ENCODE measurements around the gene ANKRD40CL.
A peak's percentile ranks its signal among the peaks of the same experiment; 100 is the strongest.

The ANKRD40CL gene

DNA sequence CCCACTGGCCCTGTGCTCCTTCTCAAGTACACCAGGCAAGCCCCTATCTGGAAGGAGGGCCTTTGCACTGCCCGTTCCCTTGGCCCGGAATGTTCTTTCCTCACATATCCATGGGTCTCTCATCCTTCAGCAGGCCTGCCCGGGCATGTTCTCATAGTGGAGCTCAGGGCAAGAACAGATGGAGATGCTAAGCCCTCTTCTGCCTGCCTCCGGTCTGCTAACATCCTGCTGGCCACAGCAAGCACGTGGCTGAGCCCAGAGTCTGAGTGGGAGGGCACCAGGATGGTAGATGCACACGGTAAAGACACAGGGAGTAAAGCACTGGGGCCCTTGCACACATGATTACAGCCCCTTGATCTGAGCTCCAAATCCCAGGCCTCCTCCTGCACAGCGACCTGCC, 19.8 kb upstream of the ANKRD40CL start:
- no peak for DNase-seq (ENCODE audit: low spot score)

DNA sequence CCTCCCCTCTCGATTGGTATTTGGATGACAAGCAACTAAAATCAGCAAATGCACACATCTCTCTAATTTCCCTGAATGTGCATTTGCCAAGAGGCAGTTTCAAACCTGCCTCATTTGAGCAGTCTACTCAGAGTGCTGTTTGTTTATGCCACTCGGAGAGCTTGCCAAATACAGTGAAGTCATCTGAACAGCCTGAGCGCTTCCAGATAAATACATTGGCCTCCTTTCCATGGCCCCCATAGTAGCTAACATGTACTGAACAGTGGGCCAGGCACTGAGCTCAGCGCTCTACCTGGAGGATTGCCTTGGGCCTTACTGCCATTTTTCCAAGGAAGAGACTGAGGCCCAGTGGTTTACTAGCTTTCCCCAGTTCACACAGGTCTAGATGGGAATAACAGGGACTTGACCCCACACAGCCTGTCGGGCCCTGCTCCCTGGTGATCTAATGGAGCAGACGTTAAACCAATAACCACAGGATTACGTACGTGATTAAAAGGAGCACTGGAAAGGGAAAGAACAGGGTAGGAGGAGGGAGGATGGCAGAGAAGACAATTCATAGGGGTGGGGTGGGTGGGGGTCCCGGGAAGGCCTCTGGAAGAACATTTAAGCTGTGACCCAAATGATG, 18.7 kb upstream of the ANKRD40CL start:
- DNase-seq (ENCODE audit: low spot score): no peak

DNA sequence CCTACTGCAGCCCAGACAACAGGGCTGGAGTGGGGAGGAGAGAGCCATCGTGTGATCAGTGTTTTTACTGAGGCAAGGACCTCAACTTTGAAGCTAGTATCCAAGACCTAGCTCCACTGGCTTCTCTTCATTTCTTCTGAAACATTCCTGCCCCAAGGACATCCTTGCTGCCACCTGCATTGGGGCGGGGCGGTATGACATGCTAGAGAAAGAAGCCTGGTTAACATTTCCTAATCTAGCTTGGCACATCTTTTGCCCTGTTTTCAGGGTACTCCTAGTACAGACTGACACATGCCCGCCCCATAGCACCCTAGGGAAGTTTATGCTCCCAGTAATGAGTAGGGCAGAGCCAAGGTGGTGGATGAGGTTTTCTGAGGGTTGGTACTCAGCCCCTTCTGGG, 17.8 kb upstream of the ANKRD40CL start:
- DNase-seq (ENCODE audit: low spot score): no peak

DNA sequence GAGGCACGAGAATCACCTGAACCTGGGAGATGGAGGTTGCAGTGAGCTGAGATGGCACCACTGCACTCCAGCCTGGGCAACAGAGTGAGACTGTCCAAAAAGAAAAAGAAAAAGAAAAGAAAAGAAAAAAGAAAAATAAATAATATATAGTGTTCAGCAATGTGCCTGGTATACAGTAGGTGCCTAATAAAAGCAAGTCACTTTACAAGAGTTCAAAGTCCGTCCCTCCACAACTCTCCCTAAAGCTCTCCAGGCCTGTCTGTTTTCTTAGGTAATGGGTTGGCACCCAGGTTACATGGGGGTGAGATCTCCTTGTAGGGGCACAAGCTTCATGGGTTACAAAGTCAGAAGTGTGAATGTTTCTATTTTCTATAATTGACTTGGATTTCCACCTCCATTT, 16.6 kb upstream of the ANKRD40CL start:
- no peak for DNase-seq (ENCODE audit: low spot score)

DNA sequence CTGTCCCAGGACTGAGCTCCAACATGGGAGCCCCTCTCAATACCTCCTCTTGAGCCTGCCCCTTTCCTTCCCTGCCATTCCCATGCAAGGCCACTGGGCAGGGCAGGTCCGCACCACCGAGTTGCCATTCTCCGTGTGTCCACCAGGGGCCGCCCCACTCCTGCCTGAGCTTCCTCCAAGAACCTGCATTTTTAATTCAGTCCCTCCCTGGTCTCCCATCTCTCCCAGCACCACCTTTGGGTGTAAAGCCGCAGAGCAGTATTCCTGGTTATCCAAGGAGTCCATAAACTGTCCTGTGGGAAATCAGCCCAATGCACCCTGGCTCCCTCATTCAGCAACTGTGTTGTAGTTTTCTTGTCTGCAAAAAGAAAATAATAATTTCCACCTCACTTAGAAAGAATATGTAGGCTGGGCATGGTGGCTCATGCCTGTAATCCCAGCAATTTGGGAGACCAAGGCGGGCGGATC, 15.9 kb upstream of the ANKRD40CL start:
- peak; percentile 85 for DNase-seq (ENCODE audit: low spot score)

DNA sequence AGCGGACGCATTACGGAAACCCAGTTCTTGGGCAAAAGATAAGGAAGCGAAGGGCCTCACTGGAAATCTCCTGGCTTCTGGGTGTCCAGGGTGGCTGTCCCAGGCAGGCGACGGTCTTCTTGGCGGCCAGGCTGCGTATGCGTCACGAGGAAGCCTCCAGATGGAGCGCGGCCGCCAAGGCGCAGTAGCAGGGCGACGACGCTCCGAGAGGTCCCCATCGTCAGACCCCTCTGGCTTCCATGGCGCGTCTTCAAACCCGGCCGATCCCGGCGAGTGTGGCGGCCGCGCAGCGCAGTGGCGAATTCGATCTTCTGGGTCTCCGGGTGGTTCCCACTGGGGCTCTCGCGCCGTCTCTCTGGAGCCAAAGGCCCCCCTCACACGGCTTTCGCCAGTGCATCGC, 13.8 kb upstream of the ANKRD40CL start:
- no peak for DNase-seq (ENCODE audit: low spot score)

DNA sequence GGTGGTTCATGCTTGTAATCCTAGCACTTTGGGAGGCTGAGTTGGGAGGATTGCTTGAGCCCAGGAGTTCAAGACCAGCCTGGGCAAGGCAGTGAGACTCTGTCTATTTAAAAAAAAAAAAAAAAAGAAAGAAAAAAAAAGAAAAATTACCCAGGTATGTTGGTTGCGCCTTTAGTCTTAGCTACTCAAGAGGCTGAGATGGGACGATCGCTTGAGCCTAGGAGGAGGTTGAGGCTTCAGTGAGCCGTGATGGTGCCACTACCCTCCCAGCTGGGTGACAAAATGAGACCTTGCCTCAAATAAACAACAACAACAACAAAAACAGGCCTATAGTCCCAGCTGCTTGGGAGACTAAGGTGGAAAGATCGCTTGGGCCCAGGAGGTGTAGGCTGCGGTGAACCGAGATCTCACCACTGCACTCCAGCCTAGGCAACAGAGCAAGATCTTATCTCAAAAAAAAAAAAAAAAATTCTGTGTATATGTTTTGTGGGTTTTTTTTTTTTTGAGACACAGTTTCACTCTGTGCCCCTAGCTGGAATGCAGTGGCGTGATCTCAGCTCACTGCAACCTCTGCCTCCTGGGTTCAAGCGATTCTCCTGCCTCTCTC, 12.5 kb upstream of the ANKRD40CL start:
- no peak for DNase-seq (ENCODE audit: low spot score)

DNA sequence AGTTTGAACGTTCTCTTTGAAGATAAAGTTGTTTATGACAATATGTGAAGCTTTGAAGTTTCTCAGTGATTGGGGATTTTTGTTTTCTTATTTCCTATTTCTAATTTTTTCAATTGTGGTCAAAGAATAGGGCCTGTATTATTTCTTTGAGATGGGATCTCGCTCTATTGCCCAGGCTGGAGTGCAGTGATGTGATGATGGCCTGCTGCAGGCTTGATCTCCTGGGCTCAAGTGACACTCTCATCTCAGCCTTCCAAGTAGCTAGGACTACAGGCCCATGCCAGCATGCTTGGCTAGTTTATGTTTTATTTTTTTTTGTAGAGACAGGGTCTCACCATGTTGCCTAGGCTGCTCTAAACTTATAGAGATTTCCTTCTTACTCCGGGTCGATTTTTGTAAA, 11.7 kb upstream of the ANKRD40CL start:
- no peak for DNase-seq (ENCODE audit: low spot score)

DNA sequence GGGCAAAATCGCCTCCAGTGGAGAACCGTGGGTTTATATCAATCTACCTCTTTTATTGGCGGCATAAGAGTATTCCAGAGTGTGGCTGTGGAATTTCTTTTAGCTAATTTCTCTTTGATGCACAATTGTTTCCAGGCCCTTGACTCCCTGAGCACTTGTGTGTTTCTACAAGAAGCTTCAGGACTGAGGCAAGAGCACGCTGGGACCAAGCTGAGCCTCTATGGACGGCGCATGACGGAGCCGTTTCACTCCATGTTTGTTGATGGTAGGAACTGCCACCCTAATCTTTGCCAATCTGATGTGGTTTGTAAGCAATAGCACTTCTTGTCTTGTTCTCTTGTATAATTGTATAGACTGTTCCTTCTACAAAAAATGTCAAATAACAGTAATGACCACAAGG, 11.2 kb upstream of the ANKRD40CL start:
- no peak for DNase-seq (ENCODE audit: low spot score)

DNA sequence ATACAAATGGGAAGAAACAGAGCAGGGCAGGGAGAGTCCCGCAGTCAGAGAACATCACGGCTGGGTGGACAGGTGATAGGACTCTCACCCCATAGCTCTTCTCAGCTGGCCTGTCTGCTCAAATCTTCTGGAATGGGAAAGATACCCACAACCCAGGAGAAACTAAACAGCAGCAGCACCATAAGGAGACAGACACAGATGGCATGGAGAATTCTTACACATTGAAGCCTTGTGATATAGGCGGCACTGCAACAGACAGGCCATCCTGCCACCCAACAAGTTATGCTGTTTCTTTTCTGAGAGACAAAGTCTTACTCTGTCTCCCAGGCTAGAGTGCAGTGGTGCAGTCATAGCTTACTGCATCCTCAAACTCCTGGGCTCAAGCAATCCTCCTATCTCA, 8.6 kb upstream of the ANKRD40CL start:
- no peak for DNase-seq (ENCODE audit: low spot score)

DNA sequence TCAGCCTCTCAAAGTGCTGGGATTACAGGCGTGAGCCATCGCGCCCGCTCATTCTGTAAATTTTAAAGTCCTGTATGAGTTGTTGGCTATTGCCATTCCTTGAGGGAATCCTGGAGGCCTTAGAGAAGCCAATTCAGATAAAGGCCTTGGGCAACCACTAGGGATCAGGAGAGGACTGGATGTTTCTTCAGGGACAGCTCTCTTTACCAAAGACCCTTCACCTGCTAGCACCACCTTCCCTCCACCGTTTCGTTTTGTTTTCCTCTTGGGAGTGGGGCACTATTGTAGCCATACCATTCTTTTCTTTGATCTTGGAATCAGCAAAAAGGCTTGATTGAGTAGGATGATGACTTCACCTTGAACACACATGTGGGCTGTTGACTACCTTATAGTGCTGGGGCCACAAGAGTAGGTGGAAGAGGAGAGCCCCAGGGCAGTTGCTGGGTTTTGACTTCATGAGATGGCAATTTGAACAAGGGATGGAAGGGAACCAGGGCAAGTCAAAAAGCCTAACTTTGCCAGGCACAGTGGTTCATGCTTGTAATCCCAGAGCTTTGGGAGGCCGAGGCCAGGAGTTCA, 7.0 kb upstream of the ANKRD40CL start:
- no peak for DNase-seq (ENCODE audit: low spot score)

DNA sequence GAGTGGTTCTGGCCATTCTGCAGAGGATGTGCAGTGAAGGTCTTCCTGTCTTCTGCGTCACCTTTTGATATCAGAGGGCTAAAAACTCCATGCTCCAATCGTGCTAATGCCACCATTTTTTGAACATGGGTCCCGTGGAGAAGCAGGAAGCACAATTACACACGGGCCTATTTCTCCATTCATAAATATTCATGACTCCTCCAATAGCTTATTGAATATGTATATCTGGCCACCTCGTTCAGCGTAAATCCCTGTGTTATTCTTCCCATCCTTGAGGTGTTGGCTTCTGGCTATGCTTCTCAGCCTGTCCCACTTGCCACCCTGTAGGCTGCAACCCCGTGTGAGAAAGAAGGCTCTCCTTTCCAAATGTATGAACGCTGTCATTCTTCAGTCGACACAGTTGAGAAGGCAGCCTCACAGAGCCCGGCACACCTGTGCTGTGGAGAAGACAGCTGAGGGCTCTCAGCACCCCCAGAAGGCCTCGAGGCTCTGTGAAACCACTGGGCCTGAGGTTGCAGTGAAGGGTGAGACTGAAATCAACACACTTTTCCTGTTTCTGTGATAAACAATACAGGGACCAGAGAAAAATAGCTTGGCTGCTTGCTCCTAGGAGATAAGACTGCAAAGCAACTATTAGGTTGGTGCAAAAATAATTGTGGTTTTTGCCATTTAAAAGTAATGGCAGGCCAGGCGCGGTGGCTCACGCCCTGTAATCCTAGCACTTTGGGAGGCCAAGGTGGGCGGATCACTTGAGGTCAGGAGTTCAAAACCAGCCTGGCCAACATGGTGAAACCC, 4.9 kb upstream of the ANKRD40CL start:
- no peak for DNase-seq (ENCODE audit: low spot score)

DNA sequence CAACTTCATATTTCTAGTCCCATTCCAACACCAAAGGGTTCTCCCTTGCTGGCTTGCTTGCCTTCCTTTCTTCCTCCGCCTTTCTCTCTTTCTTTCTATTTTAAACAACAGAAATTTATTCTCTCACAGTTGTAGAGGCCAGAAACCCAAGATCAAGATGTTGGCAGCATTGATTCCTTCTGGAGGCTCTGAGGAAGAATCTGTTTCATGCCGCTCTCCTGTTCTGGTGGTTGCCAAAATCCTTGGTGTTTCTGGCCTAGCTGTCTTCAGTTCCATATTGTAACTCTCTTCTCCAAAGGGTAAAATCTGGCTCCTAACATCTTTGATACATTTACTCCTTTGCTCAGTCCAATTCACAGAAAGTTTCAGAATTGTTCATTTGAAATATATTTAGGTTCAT, 3.0 kb upstream of the ANKRD40CL start:
- no peak for DNase-seq (ENCODE audit: low spot score)

DNA sequence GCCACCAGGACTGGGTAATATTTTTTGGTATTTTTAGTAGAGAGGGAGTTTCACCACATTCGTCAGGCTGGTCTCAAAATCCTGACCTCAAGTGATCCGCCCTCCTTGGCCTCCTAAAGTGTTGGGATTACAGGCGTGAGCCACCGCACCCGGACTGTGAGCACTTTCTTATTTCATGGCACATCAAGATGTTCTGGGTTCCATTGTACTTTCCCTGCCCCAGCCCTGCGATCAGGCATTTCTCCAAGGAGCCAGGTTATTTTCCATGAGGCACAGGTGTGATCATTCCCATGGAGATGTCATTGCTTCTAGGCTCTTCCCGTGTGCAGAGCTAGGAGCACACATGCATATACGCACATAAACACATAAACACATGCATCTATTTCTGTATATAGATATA, 2.6 kb upstream of the ANKRD40CL start:
- DNase-seq (ENCODE audit: low spot score): no peak

DNA sequence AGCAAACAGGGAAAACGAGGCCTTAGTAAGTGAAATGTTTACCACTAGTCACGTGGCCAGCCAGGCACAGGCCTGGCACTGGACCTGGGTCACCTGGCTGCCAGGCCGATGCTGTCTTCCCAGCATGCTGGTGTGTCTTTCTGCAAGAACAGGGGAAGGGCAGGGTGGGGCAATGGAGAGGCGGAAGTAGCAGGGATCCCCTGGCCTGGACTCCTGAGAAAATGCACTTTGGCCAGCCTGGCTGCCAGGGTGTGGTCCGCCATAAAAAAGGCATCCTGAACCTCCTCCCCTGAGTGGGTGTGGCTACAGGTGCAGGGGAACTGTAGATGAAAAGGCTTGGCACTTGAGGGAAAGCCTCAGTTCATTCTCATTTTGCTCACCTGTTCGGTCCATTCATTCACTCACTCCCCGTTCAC, 1.0 kb upstream of the ANKRD40CL start:
- DNase-seq (ENCODE audit: low spot score): peak; percentile 97

DNA sequence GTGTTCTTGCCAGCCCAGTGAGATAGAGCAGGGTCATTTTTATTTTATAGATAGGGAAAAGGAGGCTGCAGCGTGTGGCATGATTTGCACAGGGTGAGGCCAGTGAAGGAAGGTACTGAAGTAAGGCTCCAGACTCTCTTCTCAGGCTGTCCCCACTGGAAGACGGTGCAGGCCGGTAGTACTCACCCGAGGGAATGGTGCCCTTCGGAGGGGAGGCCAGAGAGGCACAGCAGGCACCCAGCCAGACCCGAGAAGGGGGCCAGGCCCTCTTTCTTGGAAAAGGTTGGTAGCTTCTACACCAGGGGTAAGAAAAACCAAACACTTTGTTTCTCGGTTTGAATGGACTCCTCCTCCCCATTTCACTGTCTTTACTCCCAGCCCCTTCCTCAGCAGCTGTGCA, 288 bp downstream of the ANKRD40CL start:
- no peak for DNase-seq (ENCODE audit: low spot score)

DNA sequence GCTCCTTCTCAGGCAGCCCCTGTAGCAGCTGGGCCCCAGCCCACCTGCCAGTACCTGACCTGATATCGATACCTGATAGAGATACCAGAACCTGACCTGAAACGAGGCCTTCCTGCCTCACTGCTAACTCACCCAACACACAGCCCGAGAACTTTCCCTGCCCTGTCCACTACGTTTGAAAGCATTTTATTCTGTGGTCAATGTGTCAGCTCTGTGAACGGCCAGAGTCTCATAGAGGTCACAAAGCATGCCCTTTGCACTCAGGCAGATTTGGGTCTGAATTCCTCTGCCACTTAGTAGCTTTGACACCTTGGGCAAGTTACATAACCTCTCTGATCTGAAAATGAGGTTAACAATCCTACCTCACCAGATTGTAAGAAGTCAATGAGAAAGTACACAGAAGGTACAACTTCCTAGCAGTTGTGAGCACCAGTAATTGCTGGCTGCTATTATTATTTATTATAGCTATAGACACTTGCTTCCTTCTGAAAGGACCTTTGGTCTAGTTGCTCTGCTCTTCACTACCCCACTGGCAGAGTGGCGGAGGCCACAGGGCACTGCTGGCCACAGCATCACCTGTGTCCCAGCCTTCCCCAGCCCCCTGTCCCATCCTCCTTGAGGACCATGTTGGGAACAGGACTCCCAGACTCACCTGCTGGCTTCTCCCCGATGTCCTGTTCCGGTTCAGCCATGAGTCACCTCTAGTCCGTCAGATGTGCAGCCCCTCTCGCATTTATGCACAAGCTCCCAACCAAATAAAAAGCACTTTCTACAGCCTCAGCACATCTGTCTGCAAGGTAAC, 895 bp downstream of the ANKRD40CL start:
- no peak for DNase-seq (ENCODE audit: low spot score)

DNA sequence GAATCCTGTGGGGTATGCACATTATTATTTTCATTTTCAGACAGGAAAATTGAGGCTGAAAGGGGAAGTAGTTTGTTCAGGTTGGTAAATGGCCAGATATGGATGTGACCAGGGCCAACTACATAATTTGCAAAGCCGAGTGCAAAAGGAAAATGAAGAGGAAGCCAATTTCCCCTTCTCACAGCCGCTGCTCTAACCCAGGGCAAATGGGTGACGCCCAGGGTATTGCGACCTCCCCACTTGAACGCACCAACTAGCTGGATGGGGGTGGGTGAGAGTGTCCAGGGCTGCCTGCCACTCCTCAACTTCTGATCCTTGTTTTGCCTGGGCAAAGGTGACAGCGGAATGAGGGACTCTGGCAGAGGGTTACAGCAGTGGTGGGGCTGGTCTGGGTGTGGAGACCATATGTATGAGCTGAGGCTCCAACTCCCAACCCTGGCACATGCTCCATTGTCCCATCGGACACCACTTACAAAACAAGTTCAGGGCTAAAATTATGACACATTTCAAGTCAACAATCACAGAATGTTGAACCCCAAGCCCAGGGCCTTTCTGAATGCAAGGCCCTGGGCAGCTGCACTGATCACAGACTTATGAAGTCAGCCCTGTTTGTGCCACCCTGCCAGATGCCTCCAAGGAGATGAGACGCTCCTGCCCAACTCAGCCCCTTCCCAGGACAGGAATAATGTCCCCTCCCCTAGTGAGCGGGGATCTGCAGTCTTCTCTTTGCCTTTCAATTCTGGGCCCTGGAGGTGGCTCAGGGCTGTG, 1.7 kb downstream of the ANKRD40CL start:
- no peak for DNase-seq (ENCODE audit: low spot score)

DNA sequence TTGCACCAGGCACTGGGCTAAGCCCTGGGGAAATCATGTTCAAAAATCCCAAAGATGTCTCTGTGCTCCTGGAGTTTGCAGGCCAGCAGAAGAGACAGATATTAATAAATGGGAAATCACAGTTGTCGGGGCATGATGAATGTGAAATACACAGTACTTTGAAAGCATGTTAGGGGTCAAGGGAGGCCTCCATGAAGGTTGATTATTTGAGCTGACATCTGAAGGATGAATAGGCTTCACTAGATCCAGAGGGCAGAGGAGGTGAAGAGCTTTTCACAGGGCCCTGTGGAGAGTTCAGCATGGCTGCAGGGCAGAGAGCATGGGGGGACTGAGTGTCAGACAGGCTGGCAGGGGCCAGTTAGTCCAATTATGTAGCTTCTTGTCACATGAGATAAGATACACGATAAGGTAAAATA, 2.6 kb downstream of the ANKRD40CL start:
- no peak for DNase-seq (ENCODE audit: low spot score)

DNA sequence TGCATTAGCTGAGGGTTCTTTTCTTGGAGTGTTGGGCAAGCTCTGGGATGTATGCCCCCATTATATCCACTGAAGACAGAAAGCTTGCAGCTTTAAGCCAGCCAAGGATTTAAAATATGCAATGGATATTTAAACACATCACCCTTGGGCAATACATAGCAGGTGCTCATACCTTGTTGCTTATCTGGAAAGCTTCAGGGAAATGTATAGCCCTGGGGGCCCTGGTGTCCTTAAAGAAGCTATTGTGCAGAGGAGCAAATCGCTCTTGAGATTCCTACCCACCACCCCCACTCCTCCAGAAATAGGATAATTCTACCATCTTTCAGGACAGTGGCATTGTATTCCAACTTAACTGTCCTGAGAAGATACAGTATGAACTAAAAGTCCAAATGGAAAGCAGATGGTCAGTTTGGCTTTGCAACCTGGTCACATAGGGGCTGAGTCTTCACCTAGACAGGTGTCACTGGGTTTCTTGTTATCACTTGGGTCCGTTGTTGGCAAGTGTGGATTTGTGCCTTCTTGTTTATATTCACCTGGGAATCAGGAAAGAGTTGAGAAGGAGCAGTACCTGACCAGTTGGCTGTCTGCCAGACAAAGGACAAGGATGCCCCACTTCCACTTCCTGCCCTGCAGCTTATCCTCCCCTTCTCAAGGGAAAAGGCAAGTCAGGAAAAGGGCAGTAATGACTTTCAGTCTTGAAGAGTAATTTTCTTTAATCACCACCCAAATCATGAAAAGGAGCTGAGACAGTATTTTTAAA, 3.4 kb downstream of the ANKRD40CL start:
- no peak for DNase-seq (ENCODE audit: low spot score)

DNA sequence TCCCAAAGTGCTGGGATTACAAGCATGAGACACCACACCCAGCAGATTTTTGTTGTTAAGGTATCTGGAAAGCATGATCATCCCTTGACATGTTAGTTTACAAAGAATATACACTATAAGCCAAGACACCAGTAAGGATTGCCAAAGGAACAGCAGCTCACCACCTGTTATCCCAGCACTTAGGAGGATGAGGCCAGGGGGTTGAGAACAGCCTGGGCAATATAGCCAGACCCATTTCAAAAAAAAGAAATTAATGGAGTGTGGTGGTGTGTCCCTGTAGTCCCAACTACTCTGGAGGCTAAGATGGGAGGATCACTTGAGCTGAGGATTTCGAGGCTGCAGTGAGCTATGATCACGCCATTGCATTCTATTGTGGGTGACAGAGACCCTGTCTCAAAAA, 5.1 kb downstream of the ANKRD40CL start:
- DNase-seq (ENCODE audit: low spot score): no peak

Measured in SW480 (cell line).